HG02870 (cell line): ENCODE results near the gene GAP43.
"Not testable (repeated sequence)": the region's sequence is repeated elsewhere in the genome, so short reads cannot be mapped to it uniquely, and the experiment has no call there.

Experiments
- ATAC-seq: cut with Tn5 transposase; IDR thresholded peaks from one replicate; pipeline ENCODE4 v1.9.1; 2021; ENCODE audit warnings: mild to moderate bottlenecking, moderate library complexity; ENCODE audit not compliant: unreplicated experiment

The GAP43 gene

DNA sequence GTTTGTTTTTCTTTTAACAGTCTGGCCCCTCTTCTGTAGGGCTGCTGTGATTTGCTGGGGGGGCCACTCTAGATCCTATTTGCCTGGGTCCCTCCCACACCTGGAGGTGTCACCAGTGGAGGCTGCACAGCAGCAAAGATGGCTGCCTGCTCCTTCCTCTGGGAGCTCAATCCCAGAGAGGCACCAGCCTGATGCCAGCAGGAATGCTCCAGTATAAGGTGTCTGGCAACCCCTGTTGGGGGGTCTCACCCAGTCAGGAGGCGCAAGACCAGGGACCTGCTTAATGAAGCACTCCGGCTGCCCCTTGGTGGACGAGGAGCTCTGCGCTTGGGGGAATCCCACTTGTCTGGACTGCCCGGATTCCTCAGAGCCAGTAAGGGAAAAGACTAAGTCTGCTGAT is 118.3 kb downstream of the GAP43 start:
- no peak for ATAC-seq

DNA sequence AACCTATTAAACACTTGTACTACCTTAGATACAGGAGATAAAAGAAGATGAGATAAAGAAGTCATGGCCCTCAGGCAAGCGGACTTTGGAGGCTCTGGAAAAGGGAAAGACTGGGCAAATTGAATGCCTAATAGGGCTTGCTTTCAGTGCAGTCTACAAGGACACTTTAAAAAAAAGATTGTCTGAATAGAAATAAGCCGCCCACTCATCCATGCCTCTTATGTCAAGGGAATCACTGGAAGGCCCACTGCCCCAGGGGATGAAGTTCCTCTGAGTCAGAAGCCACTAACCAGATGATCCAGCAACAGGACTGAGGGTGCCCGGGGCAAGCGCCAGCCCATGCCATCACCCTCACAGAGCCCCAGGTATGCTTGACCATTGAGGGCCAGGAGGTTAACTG is 121.2 kb downstream of the GAP43 start:
- not testable (repeated sequence) for ATAC-seq

GRCh38 chr3:115752978-115753377 is 129.7 kb downstream of the GAP43 start:
- not testable (repeated sequence) for ATAC-seq

DNA sequence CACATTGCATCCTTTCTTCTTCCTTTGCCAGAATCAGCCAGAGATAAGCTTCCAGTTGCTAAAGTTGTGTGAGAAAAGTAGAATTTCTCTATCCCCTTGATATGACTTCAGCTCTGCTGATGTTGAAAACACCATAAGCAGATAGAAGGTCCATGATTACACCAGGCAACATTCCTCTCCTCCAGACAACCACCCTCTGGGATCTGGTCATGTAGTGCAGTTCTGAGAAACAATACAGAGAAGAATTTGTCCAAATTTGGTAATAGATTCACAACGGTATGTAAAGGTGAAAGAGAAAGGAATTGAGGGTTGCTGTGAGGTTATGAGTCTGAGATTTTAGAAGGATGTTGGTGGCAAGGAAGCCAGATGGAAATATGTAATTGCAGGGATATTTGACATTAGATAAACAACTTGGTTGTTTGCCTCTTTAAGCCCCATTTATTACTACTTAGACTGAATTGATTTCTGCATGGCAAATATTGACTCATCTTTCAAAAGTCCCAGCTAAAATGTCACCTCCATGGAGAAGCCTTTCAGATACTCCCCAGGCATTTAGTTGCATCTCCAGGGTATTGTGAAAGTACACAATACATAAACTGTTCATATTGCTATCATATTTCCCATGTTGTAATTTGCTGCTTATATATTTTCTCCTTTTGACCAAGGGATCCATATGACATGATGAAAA is 134.9 kb downstream of the GAP43 start:
- ATAC-seq = no peak

GRCh38 chr3:115760716-115761115 is 137.4 kb downstream of the GAP43 start:
- ATAC-seq = no peak

GRCh38 chr3:115761927-115762305 is 138.6 kb downstream of the GAP43 start:
- ATAC-seq = no peak

- ATAC-seq = no peak
Observed at GRCh38 chr3:115766587-115767482, 143.5 kb downstream of the GAP43 start.

DNA sequence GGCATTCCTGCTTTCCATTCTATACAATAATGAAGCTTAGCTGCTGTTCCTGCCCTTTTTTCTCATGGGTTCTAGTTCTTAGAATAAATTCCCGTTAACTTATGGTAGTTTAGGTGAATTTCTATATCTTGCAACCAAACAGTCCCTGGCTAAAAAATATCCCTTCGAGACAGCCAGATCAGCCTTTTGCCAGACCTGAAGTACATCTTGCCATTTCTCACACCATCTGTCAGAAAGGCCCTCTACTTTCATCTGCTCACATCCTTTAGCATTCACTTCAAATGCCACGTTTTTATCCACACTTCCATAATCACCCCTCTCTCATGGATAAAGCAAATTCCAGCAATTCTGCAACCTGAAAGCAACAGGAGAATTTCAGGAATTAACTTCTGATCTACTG is 145.4 kb downstream of the GAP43 start:
- no peak for ATAC-seq
